GM19351 (cell line): Measurements from ENCODE around the gene CATSPERD.

Source experiments
- ATAC-seq: cut with Tn5 transposase; IDR thresholded peaks from one replicate; pipeline ENCODE4 v1.9.1; 2021; ENCODE audit warnings: mild to moderate bottlenecking, moderate library complexity; ENCODE audit not compliant: unreplicated experiment

Gene CATSPERD

DNA sequence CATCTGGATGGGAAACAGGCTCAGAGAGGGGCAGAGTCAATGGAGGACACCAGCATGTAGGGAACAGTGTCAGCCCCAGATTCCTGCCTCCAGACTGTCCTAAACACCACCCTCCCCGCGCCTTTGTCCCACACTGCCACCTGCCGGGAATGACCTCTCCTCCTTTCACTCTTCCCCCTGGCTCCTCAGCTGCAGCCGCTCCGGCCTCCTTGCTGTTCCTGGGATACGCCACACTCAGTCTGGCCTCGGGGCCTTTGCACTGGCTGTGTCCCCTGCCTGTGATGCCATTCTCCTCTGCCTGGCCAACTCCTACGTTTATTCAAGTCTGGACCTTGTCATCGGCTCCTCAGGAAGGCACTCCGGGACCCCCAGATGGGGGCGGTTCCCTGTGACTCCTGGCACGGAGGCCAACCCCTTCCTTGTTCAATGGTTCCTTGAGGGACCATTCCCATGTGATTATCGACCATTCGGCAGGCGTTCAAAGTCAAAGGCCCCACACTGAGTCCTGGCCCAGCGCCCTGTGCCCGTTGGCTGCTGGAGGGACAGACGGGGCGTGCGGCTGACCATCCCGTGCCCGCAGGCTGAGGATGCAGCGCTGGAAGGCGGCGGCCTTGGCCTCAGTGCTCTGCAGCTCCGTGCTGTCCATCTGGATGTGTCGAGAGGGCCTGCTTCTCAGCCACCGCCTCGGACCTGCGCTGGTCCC is 103.3 kb downstream of the CATSPERD start:
- no peak for ATAC-seq

DNA sequence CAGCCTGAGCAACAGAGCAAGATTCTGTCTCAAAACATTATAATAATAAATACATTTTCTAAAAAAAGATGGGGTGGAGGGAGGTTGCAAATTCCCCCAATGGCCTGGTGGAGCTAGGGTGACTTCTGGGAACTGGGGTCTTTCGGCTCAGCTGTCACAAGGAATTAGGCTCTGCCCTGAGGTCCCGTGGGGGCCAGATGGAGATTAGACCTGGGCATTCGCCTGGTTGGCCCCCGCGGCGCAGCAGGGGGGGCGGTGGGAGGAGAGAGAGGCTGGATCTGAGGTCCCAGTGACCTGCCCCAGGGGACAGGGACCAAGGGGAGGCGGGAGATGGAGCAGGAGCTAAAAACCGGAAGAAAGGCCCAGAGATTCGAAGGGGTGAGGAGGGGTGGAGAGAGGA is 104.3 kb downstream of the CATSPERD start:
- no peak for ATAC-seq

DNA sequence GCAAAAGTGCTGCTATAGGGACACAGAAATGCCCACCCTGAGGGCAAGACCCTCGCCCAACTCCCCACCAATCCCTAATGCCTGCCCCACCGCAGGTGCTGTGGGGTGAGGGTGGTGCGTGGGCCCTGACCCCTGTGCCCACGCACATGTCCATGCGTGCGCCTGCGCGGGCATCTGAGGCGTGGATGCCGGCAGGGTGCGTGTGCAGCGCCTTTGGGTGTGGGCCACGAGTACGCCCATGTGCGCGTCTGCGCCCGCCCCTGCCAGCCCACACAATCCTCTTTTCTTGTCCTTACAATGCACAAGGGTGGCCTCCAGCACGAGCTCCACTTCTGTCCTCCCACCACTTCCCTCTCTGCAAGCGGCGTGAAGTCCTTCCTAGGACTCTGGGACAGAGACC is 104.7 kb downstream of the CATSPERD start:
- no peak for ATAC-seq

DNA sequence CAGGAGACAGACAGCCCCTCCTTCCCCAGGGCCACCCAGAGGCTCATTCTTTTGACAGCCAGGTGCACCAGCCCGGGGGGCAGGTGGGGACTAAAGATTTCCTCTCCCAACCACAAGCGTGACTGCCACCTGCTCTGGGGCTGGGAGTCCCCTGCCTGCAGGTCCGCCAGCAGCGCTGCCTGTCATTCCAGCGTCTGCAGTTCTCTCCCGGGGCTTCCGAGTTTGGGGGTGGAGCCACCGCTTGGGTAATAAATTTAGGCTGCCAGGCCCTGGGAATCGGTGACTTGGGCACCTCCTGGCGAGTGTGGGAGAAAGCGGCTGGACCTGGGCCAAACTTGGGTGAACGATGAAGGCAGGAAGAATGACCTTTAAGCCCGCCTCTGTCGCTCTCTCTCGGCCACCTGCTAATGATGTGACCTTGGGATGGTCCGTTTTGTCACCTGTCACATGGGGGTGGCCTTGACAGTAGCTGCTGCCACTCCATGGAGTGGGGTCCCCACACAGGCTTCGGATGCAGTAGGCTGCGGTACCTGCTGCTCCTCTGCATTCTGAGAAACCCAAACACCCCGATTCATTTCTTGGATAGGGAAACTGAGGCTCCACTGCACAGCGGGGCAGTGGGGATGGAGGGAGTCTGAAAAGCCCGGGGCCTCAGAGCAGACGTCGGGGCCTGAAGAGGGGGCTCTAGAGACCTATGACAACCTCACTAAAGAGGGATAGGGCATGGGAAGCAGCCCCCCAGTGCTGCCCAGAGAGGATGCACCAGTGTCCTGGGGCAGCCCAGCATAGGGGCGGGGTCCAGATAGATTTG is 106.3 kb downstream of the CATSPERD start:
- ATAC-seq: no peak

DNA sequence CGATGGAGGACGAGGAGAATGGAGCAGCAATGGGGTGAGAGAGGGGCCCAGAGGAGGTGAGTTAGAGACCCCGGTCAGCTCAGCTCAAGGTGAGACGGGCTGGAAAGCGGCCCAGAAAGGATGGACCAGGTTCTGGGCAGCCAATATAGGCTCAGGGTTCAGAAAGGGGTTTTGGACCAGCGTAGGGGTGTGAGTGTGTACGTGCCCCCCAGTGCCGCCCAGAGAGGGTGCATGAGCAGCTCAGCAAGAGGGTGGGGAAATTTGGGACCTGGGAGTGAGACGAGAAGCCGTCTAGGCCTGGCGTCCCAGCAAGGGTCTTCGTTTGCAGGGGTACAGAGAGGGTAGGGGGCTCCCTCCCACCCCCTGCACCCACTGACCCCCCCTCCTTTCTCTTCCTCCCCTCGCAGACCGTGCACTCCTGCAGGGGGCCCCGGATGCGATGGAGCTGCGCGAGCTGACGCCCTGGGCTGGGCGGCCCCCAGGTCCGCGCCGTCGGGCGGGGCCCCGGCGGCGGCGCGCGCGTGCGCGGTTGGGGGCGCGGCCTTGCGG is 107.0 kb downstream of the CATSPERD start:
- ATAC-seq: no peak

DNA sequence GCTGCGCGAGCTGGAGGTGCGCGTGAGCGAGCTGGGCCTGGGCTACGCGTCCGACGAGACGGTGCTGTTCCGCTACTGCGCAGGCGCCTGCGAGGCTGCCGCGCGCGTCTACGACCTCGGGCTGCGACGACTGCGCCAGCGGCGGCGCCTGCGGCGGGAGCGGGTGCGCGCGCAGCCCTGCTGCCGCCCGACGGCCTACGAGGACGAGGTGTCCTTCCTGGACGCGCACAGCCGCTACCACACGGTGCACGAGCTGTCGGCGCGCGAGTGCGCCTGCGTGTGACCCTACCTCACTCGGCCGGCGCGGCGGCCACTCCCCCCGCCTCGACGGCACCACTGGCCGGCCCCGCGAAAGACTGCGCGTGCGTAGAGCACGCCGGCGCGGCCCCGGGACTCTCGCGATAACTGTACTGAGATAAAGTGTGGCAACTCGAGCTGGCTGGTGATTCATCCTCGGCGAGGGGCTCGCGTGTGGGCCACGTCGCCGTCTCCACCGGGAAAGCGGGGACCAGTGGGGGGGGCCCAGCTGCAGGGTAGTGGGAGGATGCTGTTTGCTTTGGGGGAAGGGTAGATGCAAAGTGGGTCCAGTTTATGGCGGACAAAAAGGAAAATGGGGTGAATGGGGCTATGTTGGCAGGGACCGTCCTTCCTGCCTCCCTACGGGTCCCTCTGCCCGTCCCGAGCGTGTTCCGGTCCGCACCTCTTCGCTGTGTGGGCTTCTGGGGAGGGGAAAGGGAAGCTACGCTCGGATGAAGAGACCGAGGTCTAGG is 107.6 kb downstream of the CATSPERD start:
- peak; percentile 65 for ATAC-seq
